T-helper 2 cell treated with Interferon-gamma antibody and Interleukin-4, amounts not matched to agents 5 μg/mL and 100 μg/mL, for 36 hours (primary cell): ENCODE measurements around the gene TBXAS1.

ENCODE experiments used
- DNase-seq: peaks from one replicate; pipeline ENCODE4 v3.0.0; 2021; ENCODE audit warnings: low spot score
- H3K27ac Mint-ChIP-seq: one replicate; pipeline ENCODE4 v1.8.0; 2021; ENCODE audit warnings: mild to moderate bottlenecking, mixed read lengths
- H3K27me3 Mint-ChIP-seq: one replicate; pipeline ENCODE4 v1.8.0; 2021; ENCODE audit warnings: low read depth, mixed read lengths
- H3K36me3 Mint-ChIP-seq: one replicate; pipeline ENCODE4 v1.8.0; 2021; ENCODE audit warnings: low read depth, mixed read lengths
- H3K4me1 Mint-ChIP-seq: one replicate; pipeline ENCODE4 v1.8.0; 2021; ENCODE audit warnings: low read depth, mixed read lengths
- H3K4me3 Mint-ChIP-seq: one replicate; pipeline ENCODE4 v1.8.0; 2022; ENCODE audit warnings: mild to moderate bottlenecking, moderate library complexity, mixed read lengths
- H3K9me3 Mint-ChIP-seq: one replicate; pipeline ENCODE4 v1.8.0; 2021; ENCODE audit warnings: mixed read lengths

TBXAS1 gene

GRCh38 chr7:139936760-139937310, 107.8 kb downstream of the TBXAS1 start:
- Mint-ChIP-seq H3K27me3 (peaks cover 4% of the 10 kb centered on the region), H3K27ac (no peak overlapping the region), H3K4me3 (no peak overlapping the region), H3K36me3 (no peaks in the 10 kb centered on the region), H3K4me1 (peaks cover 7% of the 10 kb centered on the region), H3K9me3 (no peaks in the 10 kb centered on the region)
- peak; percentile 24 for DNase-seq

GRCh38 chr7:139937715-139938114, 108.7 kb downstream of the TBXAS1 start:
- H3K27ac Mint-ChIP-seq: no peak overlapping the region
- no peak overlapping the region for H3K4me3 Mint-ChIP-seq
- H3K27me3 Mint-ChIP-seq: peaks cover 4% of the 10 kb centered on the region
- no peak for DNase-seq
- no peaks in the 10 kb centered on the region for H3K36me3 Mint-ChIP-seq
- no peaks in the 10 kb centered on the region for H3K9me3 Mint-ChIP-seq
- peaks cover 7% of the 10 kb centered on the region for H3K4me1 Mint-ChIP-seq

- peaks cover 8% of the 10 kb centered on the region for H3K9me3 Mint-ChIP-seq
- H3K4me3 Mint-ChIP-seq: no peak overlapping the region
- peaks cover 7% of the 10 kb centered on the region for H3K4me1 Mint-ChIP-seq
- peaks cover 11% of the 10 kb centered on the region for H3K27me3 Mint-ChIP-seq
- H3K27ac Mint-ChIP-seq: no peak overlapping the region
- H3K36me3 Mint-ChIP-seq: no peaks in the 10 kb centered on the region
- DNase-seq: peak; percentile 26
Observed at GRCh38 chr7:139940866-139941265, 111.8 kb downstream of the TBXAS1 start.

GRCh38 chr7:139941421-139941820, 112.4 kb downstream of the TBXAS1 start:
- Mint-ChIP-seq H3K36me3 (no peaks in the 10 kb centered on the region), H3K4me1 (peaks cover 7% of the 10 kb centered on the region), H3K27me3 (peaks cover 11% of the 10 kb centered on the region), H3K9me3 (peaks cover 12% of the 10 kb centered on the region), H3K4me3 (no peak overlapping the region), H3K27ac (no peak overlapping the region)
- DNase-seq: no peak

- no peak for DNase-seq
- no peak overlapping the region for H3K27ac Mint-ChIP-seq
- H3K27me3 Mint-ChIP-seq: peaks cover 11% of the 10 kb centered on the region
- H3K9me3 Mint-ChIP-seq: peaks cover 16% of the 10 kb centered on the region
- H3K4me3 Mint-ChIP-seq: no peak overlapping the region
- H3K36me3 Mint-ChIP-seq: no peaks in the 10 kb centered on the region
- peaks cover 7% of the 10 kb centered on the region for H3K4me1 Mint-ChIP-seq
Observed at GRCh38 chr7:139941866-139942265, 112.8 kb downstream of the TBXAS1 start.

GRCh38 chr7:139942636-139943035, 113.6 kb downstream of the TBXAS1 start:
- Mint-ChIP-seq H3K4me3 (no peak overlapping the region), H3K36me3 (no peaks in the 10 kb centered on the region), H3K27me3 (peaks cover 11% of the 10 kb centered on the region), H3K4me1 (peaks cover 7% of the 10 kb centered on the region), H3K27ac (no peak overlapping the region), H3K9me3 (peaks cover 16% of the 10 kb centered on the region)
- DNase-seq: no peak

- no peaks in the 10 kb centered on the region for H3K36me3 Mint-ChIP-seq
- H3K27me3 Mint-ChIP-seq: peaks cover 11% of the 10 kb centered on the region
- peaks cover 16% of the 10 kb centered on the region for H3K9me3 Mint-ChIP-seq
- H3K4me1 Mint-ChIP-seq: peaks cover 7% of the 10 kb centered on the region
- H3K4me3 Mint-ChIP-seq: no peak overlapping the region
- H3K27ac Mint-ChIP-seq: no peak overlapping the region
- no peak for DNase-seq
Observed at GRCh38 chr7:139943401-139943800, 114.3 kb downstream of the TBXAS1 start.

- H3K36me3 Mint-ChIP-seq: no peaks in the 10 kb centered on the region
- DNase-seq: no peak
- H3K9me3 Mint-ChIP-seq: peaks cover 16% of the 10 kb centered on the region
- peaks cover 11% of the 10 kb centered on the region for H3K27me3 Mint-ChIP-seq
- no peak overlapping the region for H3K4me3 Mint-ChIP-seq
- no peak overlapping the region for H3K27ac Mint-ChIP-seq
- peaks cover 7% of the 10 kb centered on the region for H3K4me1 Mint-ChIP-seq
Observed at GRCh38 chr7:139944248-139944647, 115.2 kb downstream of the TBXAS1 start.

GRCh38 chr7:139946533-139946932, 117.5 kb downstream of the TBXAS1 start:
- no peak overlapping the region for H3K27ac Mint-ChIP-seq

GRCh38 chr7:139947021-139947420, 118.0 kb downstream of the TBXAS1 start:
- H3K36me3 Mint-ChIP-seq: no peaks in the 10 kb centered on the region
- H3K27ac Mint-ChIP-seq: no peak overlapping the region
- H3K27me3 Mint-ChIP-seq: peaks cover 7% of the 10 kb centered on the region
- no peak for DNase-seq
- H3K9me3 Mint-ChIP-seq: peaks cover 16% of the 10 kb centered on the region
- H3K4me3 Mint-ChIP-seq: no peak overlapping the region
- no peaks in the 10 kb centered on the region for H3K4me1 Mint-ChIP-seq

More at GRCh38 chr7:139946533-139946932, 117.5 kb downstream of the TBXAS1 start:
- Mint-ChIP-seq H3K27me3 (peaks cover 7% of the 10 kb centered on the region), H3K36me3 (no peaks in the 10 kb centered on the region), H3K4me1 (no peaks in the 10 kb centered on the region), H3K9me3 (peaks cover 16% of the 10 kb centered on the region), H3K4me3 (no peak overlapping the region)
- no peak for DNase-seq

- Mint-ChIP-seq H3K4me3 (no peak overlapping the region), H3K9me3 (peaks cover 16% of the 10 kb centered on the region), H3K27me3 (peaks cover 7% of the 10 kb centered on the region), H3K4me1 (no peaks in the 10 kb centered on the region), H3K36me3 (no peaks in the 10 kb centered on the region), H3K27ac (no peak overlapping the region)
- DNase-seq: no peak
Observed at GRCh38 chr7:139948167-139948566, 119.1 kb downstream of the TBXAS1 start.

GRCh38 chr7:139948587-139949335, 119.7 kb downstream of the TBXAS1 start:
- Mint-ChIP-seq H3K27ac (no peak overlapping the region), H3K4me3 (no peak overlapping the region), H3K36me3 (no peaks in the 10 kb centered on the region), H3K9me3 (peaks cover 16% of the 10 kb centered on the region), H3K4me1 (no peaks in the 10 kb centered on the region), H3K27me3 (peaks cover 7% of the 10 kb centered on the region)
- DNase-seq: no peak

- Mint-ChIP-seq H3K4me1 (no peaks in the 10 kb centered on the region), H3K27ac (no peak overlapping the region), H3K36me3 (no peaks in the 10 kb centered on the region), H3K9me3 (peaks cover 16% of the 10 kb centered on the region), H3K4me3 (no peak overlapping the region), H3K27me3 (peaks cover 3% of the 10 kb centered on the region)
- no peak for DNase-seq
Observed at GRCh38 chr7:139949629-139950028, 120.6 kb downstream of the TBXAS1 start.

GRCh38 chr7:139950881-139951525, 121.9 kb downstream of the TBXAS1 start:
- Mint-ChIP-seq H3K27ac (no peak overlapping the region), H3K4me1 (no peaks in the 10 kb centered on the region), H3K4me3 (no peak overlapping the region), H3K36me3 (no peaks in the 10 kb centered on the region), H3K27me3 (no peaks in the 10 kb centered on the region), H3K9me3 (peaks cover 7% of the 10 kb centered on the region)
- DNase-seq: no peak
